GM18907 (cell line): ENCODE data around the gene C1orf116.

ENCODE experiments used
- ATAC-seq: cut with Tn5 transposase; IDR thresholded peaks from one replicate; pipeline ENCODE4 v1.9.1; 2021; ENCODE audit warnings: mild to moderate bottlenecking, moderate library complexity; ENCODE audit not compliant: unreplicated experiment

C1orf116 gene

DNA sequence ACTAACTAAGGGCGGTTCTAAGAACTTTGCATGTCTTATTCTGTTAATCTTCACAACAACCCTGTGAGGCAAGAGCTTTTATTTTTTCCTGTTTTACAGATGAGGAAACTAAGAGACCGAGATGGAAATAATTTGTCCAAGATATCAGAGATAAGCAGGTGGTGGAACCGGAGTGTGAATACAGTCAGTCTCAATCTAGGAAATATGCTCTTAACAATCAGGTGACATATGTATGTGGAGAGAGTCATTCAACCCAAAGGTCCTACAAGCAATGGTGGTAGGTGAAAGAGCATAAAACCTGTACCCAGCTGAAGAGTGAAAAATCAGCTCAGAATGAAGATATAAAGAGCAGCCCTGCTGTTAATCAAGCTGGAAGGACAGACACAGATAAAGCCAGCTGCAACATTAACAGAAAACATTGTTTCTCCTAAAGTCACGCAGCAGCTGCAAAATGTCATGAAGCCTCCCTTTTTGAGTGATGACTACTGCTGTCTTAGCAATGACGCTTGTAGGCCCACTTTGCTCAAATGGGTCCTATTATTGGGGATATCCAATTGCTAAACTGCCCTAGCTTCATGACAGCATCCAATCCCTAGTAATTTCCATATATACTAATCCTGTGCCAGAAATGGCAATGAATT, 31.8 kb downstream of the C1orf116 start:
- no peak for ATAC-seq

DNA sequence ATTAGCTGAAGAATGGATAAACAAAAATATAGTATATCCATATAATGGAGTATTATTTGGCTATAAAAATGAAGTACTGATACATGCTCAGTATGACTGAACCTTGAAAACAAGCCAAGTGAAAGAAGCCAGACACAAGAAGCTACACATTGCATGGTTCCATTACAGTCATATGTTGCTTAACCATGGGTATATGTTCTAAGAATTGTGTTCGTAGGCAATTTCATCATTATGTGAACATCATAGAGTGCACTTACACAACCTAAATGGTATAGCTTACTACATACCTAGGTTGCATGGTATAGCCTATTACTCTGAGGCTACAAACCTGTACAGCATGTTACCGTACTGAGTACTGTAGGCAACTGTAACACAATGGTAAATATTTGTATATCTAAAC, 33.7 kb downstream of the C1orf116 start:
- ATAC-seq, result no peak

DNA sequence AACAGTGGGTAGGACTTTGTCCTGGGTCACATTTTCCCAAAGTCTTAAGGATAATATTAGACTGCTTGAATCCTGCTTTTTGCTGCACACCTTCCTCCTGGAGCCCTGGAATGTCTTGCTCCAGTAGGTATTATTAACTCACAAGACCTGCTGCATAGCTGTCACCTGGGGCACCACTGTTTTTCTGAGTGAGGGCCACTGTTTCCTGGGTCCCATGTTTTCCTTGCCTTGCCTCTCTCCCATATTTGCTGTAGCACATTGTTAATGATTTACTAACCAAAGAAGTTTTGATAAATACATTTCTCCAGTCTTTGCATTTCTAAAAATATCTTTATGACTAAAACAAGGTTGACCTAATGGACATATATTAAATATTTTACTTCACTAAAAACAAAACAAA, 39.8 kb downstream of the C1orf116 start:
- ATAC-seq, result no peak

DNA sequence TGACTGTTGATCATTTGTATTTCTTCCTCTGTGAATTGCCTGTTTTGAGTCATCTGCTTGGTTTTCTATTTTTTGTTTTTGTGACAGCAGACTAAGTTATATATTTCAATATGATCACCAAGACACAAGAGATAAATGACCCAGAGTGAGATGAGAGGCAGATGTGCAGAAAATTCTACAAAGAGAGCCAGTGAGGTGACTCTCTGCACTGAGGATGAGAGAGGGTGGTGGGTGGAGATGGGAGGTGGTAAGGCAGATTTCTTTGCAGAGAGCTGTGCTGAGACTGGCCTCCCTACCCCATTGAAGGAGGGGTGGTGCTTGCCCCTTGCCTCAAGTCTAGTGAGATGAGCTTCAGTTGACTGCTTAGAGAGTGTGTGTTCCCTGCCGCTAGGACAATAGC, 44.7 kb downstream of the C1orf116 start:
- no peak for ATAC-seq

DNA sequence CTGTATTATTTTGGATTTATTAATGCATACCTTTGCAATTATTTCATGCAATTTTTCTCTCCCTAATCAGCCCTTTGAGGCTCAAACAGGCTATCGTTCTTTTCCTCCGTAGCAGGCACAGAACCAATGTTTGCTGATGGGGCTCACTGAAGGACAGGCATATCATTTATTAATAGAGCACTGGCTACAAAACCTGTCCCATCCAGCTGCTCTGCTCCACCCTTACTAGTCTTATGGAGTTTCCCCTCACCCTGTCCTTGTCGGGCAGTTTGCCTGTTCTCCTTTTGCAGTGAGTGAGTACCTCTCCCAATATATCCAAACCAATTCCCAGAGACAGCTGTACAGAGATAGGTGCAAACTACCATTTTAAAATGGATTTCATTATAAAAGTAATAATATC, 45.7 kb downstream of the C1orf116 start:
- no peak for ATAC-seq

DNA sequence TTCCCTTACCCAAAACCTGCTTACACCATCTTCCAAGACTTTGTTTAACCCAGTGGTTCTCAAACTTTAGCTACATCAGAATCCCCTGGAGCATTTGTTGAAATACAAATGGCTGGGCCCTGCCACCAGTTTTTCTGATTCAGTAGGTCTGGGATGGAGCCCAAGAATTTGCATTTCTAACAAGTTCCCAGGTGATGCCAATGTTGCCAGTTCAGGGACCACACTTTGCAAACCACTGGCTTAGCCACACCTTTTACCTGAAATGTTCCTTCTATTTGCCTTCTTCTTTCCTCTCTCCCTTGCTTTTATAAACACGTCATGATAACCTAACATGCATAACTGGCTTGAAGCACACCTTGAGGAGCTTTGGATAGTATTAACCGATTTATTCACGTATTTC, 46.2 kb downstream of the C1orf116 start:
- ATAC-seq, result no peak

DNA sequence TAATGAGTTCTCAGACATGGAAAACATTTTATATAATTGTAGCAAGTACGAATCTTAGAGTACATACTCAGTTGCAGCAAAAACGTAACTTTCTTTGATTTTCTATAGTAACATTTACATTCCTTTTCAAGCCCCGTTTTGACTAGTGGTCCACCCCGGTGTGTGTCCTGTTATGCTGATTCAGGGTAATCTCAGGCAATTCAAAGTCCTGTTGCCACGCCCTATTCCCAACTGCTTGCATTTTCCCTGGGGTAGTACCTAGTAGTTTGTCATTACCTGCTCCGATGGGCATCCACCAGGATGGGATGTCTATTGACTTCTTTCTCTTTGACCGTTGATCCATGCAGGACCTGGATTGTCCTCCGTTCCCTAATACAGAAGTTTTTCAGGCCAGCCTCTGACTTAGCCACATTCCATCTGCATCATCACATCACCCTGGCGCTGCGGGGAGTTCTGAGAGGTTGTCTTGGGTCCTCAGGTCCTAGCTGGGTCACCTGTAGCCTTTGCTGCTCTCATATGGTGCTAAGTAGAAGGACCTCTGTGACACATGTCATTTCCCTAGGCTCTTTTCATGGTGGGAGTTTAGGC, 47.3 kb downstream of the C1orf116 start:
- no peak for ATAC-seq

DNA sequence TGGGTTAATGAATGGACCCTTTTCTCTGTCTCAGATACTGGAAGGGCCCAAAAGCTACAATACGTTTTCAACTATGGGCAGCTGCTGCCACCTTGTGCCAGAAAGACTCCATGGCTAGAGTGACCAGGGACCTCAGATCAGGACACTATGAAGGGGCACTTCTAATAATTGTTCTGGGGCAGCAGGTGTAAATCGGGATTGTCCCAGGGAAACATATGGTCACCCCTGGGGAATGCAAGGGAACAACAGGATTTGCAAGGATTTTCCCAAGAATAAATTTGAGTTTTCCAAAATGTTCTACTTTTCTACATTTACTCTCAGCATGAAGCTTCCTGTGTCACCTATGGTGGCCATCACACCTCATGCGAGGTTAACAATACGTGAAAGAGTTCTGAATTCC, 50.3 kb downstream of the C1orf116 start:
- ATAC-seq, result no peak

DNA sequence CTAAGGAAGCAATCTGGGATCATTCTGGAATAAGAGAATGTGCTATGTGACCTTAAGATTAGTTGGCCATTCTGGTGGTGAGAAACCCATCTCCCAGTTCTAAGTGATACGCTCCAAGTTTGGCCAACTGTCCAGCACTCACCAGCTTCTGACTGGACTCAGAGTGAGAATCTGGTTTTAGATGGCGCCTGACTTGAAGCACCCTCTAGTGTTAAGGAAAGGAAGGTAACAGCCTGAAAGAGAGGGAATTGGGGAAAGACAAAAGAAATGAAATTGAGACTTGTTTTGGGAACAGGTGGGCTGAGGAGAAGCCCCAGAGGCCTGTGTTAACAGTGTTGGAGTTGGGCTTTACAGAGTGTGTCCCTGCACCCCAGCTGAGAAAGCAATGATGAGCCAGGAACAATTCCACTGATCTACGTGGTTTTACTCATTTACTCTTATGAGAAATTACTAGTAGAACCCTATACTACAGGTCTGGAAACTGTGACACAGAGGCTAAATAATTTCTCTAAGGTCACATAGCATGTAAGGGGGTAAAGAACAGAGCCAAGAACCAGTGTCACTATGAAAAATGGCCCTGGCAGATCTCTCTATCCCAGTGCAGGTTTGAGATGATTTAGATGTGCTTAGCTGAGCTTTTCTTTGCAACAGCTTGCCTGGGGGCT, 53.0 kb downstream of the C1orf116 start:
- ATAC-seq, result no peak

DNA sequence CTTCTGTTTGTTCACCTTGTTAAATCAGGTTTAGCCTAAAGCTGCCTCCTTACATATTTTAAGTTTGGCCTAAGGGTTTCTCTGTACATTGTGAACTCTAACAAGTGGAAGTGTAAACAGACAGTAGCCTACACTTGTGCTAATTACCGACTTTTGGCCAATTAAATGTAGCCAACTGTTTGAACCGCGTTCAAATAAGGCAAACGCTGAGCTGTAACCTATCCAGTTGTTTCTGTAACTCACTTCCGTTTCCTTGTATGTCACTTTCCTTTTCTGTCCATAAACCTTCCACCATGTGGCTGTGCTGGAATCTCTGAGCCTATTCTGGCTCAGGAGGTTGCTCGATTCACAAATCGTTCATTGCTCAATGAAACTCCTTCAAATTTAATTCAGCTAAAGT, 54.3 kb downstream of the C1orf116 start:
- no peak for ATAC-seq

DNA sequence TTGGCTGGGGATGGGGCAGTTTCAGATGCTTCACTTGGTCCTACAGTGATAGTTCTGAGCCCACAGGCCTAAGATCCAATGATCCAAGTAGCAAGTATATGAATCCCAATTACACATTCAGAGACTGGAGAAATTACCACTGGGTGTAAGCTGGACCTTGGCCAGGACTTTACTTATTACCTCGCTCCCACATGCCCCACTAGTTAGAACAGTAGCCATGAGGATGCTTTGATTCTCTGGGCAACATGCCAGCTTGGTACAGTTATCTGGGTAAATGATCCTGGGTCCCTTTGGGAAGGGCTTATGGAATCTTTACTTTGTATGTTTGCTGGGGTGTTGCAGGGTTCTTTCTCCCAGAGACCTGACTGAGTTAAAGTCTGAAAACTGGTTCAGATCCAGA, 57.2 kb downstream of the C1orf116 start:
- ATAC-seq, result no peak

DNA sequence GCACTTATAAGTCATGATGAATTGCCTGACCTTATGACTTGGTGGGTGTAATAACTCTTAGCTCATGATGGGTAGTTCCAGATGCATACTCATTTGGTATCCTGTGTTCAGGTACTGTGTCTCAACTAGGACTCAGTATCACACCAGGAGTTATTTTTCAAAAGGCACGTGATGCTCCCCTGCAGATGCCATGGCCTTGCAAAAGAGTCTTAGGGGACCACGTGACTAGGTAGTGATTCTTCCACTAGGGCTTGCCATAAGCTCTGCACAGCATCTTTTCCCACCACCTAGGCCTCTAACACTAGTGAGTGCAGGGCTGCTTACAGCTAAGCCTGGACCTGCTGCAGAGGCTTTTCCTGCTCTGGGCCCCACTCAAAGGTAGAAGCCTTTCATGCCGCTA, 58.4 kb downstream of the C1orf116 start:
- ATAC-seq, result no peak

DNA sequence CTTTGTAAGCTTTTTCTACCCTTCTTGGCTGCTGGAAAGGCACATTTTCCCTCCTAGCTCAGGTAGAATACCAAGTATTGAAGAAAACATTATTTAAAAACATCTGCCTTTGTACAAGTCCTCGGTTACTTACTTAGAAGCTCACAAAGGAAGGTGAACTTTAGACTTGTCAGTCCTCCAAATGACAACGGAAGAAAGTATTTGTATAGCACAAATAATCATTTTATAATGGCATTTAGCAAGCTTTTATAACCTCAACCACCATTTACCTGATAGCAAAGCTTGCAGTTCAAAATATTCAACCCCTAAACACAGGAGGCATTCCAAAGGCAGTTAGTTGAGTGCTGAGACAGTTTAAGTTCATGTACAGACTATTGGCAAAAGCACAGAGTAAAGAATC, 59.8 kb downstream of the C1orf116 start:
- ATAC-seq, result no peak

DNA sequence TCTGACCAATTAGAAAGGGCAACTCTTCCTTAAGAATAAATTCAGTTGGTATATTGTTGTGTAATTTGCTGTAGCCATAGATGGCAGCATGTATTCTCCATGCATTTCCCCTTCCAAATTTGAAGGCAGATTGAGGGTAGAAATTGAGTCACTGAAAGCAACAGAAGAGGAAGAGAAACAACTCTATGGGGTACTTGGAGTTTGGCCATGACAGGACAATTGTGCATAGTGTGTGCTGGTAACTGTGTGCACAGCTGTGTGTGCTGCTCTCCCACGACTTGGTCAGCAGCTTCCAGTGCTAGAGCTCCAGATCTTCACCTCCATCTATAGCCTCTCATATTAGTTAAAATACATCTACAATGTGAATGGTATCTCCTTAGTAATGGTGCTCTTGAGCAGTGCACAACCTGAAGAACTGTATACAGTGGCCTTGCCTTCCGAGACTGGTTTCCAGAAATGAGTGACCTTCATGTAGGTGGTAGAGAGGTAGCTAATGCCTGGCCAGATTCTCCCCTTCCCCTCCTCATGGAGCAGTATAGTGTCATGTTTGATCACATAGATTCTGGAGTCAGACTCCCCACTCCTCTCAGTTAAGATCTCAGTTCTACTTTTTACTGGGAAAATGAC, 61.4 kb downstream of the C1orf116 start:
- no peak for ATAC-seq

DNA sequence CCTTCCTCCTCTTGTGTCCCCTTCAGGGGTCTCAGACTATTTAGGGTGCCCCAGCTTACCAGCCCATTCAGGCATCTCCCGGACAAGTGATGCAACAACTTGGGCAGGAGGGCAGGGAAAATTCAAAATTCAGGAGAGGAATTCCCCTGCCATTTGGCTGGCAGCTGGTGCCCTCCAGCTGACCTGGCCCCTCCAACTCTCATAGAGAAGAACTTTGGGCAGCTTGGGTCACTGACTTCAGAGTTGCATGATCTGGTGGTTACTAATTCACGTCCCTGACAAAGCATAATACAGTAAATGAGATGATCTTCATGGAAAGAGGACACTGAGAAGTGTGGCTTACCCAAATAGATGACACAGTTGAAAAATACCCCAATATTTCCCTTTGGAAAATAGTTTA, 62.1 kb downstream of the C1orf116 start, which contains the start of gene FCAMR:
Gene FCAMR, minus strand, starts transcription at position 15 of the 400 bp plus-strand sequence. CDS start 335 bp downstream, outside the sequence.
- ATAC-seq, result no peak

DNA sequence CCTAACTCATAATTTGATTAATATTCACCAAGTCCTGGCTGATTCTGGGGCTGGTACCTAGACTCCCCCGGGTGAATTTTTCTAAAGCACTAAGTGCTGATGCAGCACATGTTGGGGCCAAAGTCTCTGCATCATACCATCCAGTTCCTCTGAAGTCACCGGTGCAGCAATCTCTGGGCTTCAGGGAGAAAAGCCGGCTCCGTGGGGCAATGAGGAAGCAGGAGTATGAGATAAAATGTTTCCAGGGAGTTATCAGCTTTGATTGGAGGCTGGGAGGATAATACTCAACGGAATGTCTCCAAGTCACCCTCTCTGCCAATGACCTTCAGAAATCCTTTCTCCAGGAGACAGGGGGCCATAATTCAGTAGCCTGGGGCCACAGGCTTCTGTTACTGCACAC, 63.5 kb downstream of the C1orf116 start:
- ATAC-seq, result no peak
